Epithelial cell of prostate (primary cell): ENCODE measurements around the gene NOCT.
"Not testable (repeated sequence)": the region's sequence is repeated elsewhere in the genome, so short reads cannot be mapped to it uniquely, and the experiment has no call there.

Source experiments
- DNase-seq: peaks from one replicate; pipeline ENCODE4 v3.0.0-alpha.2; 2011; ENCODE audit warnings: low read depth, low spot score
- H3K27ac ChIP-seq: fragments of 450-650 bp; 2 replicates; pipeline ENCODE4 v1.5.1; 2017; ENCODE audit warnings: mild to moderate bottlenecking

Gene NOCT

GRCh38 chr4:139015269-139015947, at the start of gene NOCT:
TSS of gene NOCT (plus strand) at chr4:139015781. CDS start at chr4:139015982, 201 bp downstream.
- peak; percentile 83 for DNase-seq

GRCh38 chr4:138967313-138967712, 48.3 kb upstream of the NOCT start:
- DNase-seq: no peak
- no peak overlapping the region for H3K27ac ChIP-seq

More at GRCh38 chr4:139015269-139015947, at the start of gene NOCT:
- peak within 1 kb of the TSS; percentile 96 for H3K27ac ChIP-seq

GRCh38 chr4:138972956-138973801, 42.4 kb upstream of the NOCT start:
- DNase-seq: no peak
- no peak overlapping the region for H3K27ac ChIP-seq

GRCh38 chr4:138975225-138975624, 40.4 kb upstream of the NOCT start:
- no peak overlapping the region for H3K27ac ChIP-seq

GRCh38 chr4:138976526-138976925, 39.1 kb upstream of the NOCT start:
- no peak overlapping the region for H3K27ac ChIP-seq
- no peak for DNase-seq

More at GRCh38 chr4:138975225-138975624, 40.4 kb upstream of the NOCT start:
- no peak for DNase-seq

GRCh38 chr4:138977524-138977923, 38.1 kb upstream of the NOCT start:
- no peak overlapping the region for H3K27ac ChIP-seq
- DNase-seq: no peak

GRCh38 chr4:138978028-138978585, 37.5 kb upstream of the NOCT start:
- no peak overlapping the region for H3K27ac ChIP-seq
- no peak for DNase-seq

- DNase-seq: no peak
- no peak overlapping the region for H3K27ac ChIP-seq
These were observed 37.0 kb upstream of the NOCT start for GRCh38 chr4:138978600-138978999.

GRCh38 chr4:138979742-138980141, 35.8 kb upstream of the NOCT start:
- DNase-seq: no peak
- H3K27ac ChIP-seq: no peak overlapping the region

- peak; percentile 16 for DNase-seq
- H3K27ac ChIP-seq: no peak overlapping the region
These were observed 33.6 kb upstream of the NOCT start for GRCh38 chr4:138981930-138982390.

- DNase-seq: no peak
- no peak overlapping the region for H3K27ac ChIP-seq
These were observed 32.8 kb upstream of the NOCT start for GRCh38 chr4:138982754-138983153.

- DNase-seq: no peak
- H3K27ac ChIP-seq: no peak overlapping the region
These were observed 31.9 kb upstream of the NOCT start for GRCh38 chr4:138983690-138984089.

- no peak overlapping the region for H3K27ac ChIP-seq
These were observed 30.9 kb upstream of the NOCT start for GRCh38 chr4:138984647-138985046.

GRCh38 chr4:138992676-138993075, 22.9 kb upstream of the NOCT start:
- DNase-seq: no peak
- H3K27ac ChIP-seq: no peak overlapping the region

More at GRCh38 chr4:138984647-138985046, 30.9 kb upstream of the NOCT start:
- DNase-seq: no peak

GRCh38 chr4:138996090-138996489, 19.5 kb upstream of the NOCT start:
- H3K27ac ChIP-seq: no peak overlapping the region
- no peak for DNase-seq

- no peak for DNase-seq
- no peak overlapping the region for H3K27ac ChIP-seq
These were observed 15.9 kb upstream of the NOCT start for GRCh38 chr4:138999666-139000065.

- DNase-seq, H3K27ac ChIP-seq: not testable (repeated sequence)
These were observed 15.4 kb upstream of the NOCT start for GRCh38 chr4:139000134-139000533.

GRCh38 chr4:139001430-139001829, 14.2 kb upstream of the NOCT start:
- H3K27ac ChIP-seq, DNase-seq: not testable (repeated sequence)

GRCh38 chr4:139003668-139004067, 11.9 kb upstream of the NOCT start:
- H3K27ac ChIP-seq, DNase-seq: not testable (repeated sequence)

GRCh38 chr4:139005774-139006173, 9.8 kb upstream of the NOCT start:
- H3K27ac ChIP-seq: no peak overlapping the region
- no peak for DNase-seq

GRCh38 chr4:139007640-139008039, 7.9 kb upstream of the NOCT start:
- H3K27ac ChIP-seq: peak overlapping the region; percentile 54
- DNase-seq: no peak
